GM04503 (cell line): Measurements from ENCODE around the gene LRIG1.
"Not testable (repeated sequence)": the region's sequence is repeated elsewhere in the genome, so short reads cannot be mapped to it uniquely, and the experiment has no call there.

Experiments used
- DNase-seq: peaks from one replicate; pipeline ENCODE4 v3.0.0-alpha.2; 2012; ENCODE audit warnings: low read depth

The LRIG1 gene

GRCh38 chr3:66421893-66422292 lies 78.9 kb downstream of the LRIG1 start:
- not testable (repeated sequence) for DNase-seq

DNA sequence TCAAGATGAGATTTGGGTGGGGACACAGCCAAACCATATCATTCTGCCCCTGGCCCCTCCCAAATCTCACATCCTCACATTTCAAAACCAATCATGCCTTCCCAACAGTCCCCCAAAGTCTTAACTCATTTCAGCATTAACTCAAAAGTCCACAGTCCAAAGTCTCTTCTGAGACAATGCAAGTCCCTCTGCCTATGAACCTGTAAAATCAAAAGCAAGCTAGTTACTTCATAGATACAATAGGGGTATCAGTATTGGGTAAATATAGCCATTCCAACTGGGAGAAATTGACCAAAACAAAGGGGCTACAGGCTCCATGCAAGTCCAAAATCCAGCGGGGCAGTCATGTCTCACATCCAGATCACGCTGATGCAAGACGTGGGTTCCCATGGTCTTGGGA lies 79.7 kb downstream of the LRIG1 start:
- not testable (repeated sequence) for DNase-seq

DNA sequence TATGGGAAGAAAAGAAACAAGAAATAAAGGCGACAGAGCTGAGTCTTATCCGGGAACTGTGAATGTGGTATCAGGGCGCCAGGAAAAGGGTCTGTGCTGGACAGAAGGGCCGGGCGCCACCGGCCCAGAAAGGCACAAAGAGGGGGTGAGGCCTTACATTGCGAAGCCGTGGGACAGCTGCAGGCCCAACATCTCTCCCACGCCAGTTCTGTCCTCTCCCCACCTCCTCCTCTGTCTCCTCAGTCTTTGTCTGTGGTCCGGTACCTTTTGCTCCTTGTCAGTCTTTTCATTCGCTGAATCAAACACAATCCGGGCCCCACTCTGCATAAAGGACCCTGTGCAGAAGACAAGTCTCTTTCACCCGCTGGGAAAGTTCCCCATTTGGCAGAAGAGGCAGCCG lies 81.8 kb downstream of the LRIG1 start:
- no peak for DNase-seq

DNA sequence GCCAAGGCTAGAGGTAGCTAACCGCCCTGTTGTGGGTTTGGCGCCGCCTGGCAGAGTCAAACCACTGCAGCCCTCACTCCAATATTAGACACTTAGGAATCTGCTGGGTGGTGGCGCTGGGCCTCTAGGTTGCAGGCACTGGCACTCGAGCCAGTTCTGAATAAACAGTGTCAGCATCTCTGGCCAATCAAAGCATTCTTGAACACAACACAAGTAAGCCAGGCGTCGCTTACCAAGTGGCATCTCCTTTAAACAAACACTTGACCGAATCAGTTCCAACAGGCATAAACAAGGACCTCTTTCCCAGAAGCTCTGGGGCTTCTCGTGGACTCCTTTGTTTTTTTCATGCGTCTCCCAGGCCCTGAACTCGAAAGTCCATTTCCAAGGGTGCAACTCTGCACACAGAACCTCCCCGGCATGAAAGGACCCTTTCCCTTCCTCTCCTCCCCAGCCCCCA lies 82.3 kb downstream of the LRIG1 start:
- DNase-seq = no peak

DNA sequence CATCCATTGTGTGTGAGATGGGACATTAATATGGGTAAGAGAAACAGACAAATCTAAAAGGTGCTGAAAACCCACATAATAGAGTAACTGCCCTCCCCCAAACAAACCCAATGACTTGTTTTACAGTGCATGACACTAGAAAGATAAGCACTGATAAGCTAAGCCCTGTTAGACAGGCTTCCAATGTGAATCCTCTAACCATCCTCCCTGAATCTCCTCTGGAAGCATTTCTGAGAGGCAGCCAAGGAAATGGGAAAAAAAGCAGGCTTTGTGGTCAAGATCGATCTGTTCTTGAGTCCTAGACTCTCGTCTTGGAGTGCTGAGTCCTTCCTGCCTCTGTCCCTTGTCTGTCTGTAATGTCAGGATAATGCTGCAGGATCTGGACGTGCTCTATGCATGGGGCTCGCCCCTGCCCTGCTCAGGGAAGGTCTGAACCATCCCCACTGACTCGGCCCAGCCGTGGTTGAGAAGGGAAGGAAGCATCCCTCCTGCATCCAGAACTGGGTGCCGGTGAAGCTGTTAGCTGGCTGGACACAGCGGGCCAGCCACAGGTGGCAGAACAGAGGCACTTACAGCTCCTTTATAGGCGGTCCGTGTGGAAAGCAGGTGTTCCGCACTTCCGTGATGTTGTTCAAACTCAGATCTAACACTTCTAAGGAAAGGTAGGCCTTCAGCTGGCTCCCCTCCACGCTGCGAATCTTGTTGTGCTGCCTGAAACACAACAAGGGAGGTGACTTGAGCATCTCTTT lies 84.1 kb downstream of the LRIG1 start:
- DNase-seq = no peak

DNA sequence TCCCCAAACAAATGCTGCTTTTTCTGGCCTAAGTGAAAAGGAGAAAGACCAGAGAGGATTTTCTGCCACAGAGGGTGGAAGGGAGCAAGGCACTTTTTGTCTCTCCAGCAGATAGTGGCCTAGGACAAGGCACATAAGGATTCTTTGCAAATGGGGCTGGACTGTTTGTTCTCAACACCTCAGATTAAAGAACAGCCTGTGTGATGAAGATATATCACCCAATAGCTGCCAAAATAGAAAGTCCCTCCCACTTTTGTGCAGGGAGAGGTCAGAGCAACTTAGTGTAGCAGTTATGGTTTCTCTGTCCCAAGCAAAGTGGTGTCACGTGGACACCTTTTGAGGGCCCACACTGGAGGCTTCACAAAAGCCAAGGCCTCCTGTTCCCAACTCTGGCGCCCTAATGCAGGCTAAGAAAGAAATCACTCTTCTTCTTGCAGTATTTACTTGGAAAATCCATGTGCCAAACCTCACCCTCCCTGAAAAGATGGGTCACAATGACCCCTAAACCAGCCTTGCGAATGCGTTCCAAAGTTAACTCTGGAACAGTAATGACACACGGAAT lies 84.9 kb downstream of the LRIG1 start:
- no peak for DNase-seq

DNA sequence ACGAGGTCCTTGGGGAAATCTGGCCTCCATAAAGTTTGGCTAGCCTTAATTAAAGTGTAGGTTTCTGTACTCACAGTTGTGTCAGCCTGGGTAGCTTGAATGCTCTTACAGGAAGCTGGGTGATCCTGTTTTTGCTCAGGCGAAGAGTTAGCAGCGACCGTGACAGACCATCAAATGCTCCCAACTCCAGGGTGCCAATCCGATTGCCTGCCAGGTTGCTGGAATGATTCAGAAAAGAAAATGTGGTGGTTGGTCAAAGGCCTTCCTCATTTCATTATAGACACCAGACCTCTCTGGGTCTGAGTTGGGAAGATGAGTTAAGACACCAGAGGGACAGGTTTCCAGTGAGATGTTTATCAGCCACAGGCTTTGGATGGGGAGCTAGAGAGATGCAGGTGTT lies 86.0 kb downstream of the LRIG1 start:
- no peak for DNase-seq

DNA sequence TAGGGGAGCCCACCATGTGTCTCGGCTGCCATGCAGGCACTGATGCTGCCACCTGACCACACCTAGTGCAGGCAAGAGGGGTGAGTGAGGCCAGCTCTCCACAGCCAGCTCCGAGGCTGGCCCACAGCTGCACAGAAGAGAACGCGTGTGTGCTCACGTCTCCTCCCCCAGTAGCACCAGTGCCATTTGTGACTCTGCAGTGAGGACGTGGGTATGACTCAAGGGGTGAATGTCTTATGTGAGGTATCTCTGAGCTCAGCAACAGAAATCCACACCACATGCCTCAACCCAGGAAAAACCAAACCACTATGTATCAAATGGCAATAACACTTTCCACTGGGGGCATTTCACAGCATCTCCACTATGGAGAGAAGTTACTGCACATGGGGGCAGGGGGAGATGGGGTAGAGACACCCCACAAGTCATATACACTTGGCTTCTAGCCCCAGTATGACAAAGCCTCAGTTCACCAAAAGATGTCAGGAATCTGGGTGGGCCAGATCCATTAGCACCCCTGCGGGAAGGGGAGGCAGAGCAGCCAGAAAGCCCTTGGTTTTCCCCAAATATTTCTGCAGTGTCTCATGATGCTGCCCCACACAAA lies 87.6 kb downstream of the LRIG1 start:
- peak; percentile 77 for DNase-seq

DNA sequence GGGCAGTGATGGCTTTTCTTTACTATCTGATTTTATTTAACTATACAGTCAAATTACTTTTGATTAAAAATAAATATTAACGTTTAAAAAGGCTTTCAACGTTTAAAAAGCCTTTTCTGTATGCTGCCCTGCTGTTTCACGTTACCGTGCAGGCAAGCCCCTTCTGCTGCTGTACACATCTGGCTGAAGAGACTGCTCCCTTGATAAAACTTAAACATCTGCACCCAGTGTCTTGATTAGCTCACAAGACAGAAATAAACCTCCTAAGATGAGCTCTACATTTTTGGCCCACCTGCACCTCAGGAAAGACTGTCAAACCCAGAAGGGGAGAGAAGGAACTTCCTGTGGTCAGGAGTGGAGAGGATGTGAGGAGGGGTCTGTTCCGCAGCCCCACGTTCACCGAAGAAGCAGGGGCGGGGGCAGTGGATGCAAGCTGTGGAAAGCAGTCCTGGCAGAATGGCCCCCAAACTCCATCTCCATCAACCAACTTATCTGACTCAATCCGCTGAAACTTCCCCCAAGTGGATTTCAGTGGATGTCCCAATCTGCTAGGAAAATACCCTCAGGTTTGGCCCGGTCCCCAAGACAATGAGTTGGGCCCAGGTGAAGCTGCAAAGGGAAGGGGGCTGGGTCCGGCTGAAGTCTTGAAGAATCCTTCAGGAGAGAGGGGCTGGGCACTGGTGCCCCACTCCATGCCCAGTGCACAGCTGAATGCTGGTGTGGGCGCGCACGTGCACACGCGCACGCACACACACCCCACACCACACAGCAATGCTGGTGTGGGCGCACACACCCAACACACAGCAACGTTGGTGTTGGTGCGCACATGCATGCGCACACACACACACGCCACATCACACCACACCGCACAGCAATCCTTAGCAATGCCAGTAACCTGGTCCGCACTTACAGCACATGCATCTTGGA lies 88.6 kb downstream of the LRIG1 start:
- DNase-seq = no peak

DNA sequence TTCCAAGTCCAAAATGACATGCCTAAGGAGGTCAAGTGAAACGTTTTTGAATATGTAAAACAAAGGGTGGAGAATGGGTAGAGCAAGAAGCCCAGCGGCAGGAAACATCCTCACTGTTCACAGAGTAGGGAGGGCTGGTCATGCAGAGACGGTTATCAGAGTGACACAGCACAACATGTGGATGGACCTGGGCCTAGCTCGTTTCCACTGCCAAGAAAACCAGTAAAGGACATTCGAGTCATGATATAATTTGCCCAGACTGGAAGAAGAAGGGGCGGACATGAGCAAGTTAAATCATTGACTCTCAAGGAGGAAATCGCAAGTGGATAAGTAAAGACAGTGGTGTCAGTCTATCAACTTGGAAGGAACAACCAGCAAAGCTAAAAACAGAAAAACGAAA lies 89.3 kb downstream of the LRIG1 start:
- no peak for DNase-seq

DNA sequence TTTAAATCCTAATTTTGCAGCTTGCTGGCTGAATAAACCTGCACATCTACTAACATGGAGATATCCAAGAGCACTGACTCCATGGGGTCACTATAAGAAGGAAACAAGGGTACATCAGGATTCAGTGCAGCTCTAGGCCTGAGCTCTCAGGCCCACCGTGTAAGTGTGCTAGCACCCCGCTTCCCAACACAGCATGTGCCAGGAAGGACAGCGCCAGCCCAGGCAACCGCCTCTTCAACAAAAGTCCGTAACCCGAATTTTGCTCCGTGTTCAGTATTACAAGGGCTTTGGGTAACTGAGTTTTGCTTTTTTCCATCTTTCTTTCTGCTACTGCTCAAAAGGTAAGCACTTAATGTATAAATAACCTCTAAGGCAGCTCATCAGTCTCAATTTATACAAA lies 89.8 kb downstream of the LRIG1 start:
- no peak for DNase-seq

GRCh38 chr3:66409771-66410754 lies 90.8 kb downstream of the LRIG1 start:
- DNase-seq = no peak

DNA sequence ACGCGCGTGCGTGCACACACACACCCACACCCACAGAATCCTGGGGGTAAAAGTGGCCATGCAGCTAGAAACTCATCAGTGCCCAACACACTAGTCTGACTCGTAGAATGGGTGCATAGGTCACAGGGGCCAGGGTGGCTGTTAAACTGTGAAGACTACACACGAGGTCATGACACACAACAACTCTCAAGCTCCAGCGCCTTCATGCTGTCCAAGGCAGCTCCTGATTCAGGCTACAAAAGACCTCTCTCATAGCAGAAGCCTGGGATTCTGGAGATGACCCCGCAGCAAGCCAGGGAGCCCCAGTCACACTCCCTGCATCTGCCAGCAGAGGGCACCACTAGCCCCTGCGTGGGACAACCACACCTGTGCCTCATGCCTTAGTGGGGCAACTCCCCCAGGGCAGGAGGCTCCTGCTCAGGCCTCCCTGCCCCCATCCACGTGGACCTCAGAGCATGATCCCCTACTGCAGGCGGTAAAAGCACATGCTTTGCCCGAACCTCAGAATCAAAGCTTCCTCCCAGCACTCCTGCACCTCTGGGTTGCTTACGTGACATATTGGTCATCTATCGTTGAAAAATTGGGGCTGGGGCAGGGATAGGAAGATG lies 93.1 kb downstream of the LRIG1 start:
- no peak for DNase-seq

DNA sequence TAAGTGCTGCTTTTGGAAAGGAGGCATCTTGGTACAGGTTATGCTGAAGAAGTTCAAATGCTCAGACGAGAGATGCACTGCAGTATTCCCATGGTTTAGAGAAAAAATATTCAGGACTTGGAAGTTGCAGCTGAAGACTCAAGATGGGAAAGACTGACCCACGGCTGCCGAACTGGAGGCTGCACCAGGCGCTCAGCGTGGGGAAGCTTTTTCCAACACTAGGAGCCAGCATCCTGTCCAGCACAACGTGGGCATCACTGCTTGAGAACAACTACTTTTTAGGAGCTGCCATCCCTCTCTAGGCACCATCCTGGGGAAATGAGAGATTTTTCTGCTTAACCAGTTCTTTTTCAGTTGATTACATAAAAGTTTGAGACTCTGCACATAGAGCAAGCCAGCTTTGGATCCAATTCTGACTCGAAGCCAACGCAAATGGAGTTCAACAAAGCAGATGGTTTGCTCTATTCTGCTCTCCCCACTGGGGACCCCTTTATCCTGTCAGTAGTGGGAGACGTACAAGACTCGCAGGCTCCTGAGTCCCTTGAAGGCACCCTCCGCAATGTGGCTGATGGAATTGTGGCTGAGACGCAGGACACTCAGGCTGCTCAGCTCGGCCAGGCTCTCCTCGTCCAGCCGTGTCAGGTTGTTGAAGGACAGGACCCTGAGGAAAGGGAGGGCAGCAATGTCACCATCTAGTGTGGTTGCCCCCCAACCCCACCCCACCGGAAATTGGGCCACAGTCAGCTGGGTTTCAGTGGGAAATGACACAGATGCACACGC lies 93.8 kb downstream of the LRIG1 start:
- DNase-seq = no peak

DNA sequence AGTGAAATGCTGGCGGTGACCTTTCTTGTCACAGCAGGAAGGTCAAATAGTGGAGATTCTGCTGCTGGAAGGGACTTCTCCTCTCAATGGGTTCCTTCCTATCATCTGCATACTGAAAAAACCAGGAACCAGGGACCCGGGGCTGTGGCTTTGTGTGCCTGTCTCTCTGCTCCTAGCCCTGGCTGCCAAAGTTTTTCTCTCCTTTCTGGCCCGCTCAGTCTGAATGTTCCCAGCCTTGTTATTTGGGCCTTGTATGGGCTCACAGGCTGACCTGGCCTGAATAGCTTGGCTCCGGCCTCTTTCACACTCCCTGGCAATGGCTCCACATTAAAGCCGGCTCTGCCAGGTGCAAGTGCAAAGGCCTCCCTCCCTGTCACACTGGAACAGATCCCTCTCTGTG lies 94.7 kb downstream of the LRIG1 start:
- DNase-seq = no peak

GRCh38 chr3:66405701-66406091 lies 95.1 kb downstream of the LRIG1 start:
- no peak for DNase-seq

GRCh38 chr3:66404903-66405700 lies 95.7 kb downstream of the LRIG1 start:
- no peak for DNase-seq

DNA sequence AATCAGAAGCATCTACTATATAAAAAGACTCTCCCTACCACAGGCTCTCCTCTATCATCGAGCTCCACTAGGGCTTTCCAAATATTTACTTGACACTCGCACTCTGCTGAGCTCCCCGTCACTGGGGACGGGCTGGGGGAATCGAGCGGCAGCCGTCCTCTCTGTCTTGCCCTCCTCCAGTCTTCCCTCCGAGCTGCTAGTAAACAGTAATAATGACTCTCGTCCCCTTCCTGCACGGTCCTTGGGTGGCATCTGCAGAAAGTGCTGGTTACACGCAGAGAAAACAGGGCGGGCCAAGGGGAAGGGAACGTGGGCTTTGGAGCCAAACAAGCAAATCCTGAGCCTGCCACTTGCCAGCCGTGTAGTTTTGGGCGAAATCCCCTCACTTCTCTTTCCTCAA lies 96.6 kb downstream of the LRIG1 start:
- DNase-seq = no peak

DNA sequence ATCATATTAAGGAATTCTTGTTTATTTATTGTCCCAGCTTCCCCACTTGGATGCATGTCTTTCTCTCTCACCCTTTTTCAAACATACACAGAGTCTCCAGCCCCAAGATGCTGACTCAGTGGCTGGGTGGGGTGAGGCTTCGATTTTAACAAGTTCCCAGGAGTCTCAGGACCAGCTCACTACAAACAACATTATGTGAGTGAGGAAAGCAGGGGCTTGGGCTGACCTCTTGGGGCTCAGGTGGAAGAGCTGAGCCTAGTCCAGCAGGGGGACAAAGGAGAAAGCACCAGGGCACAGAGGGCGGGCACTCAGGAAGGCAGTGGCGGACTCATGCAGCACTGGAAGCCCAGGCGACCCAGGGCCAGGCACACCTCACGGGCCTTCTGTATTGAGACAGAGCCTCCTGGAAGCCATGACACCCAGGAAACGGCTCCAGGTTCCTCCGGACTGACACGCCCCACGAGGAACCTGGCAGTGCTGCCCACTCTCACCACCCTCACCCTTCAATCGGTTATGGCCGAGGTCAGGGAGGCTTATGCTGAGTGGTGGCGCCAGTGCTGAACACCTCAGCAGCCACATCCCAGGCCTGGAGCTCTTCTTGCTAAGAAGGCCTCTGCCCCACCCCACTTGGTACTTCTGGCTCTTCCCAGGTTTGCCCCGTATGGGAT lies 97.4 kb downstream of the LRIG1 start:
- DNase-seq = no peak
